Smooth muscle cell of bladder (primary cell): Measurements from ENCODE around the gene ENDOG. TPM values are rescaled to one million over a fixed set of nuclear protein-coding genes. Genes with fewer than 3 reads are reported as not detected.

ENCODE experiments used
- total RNA-seq: library from RNA; depleted of rRNA; stranded (reverse); fragments of >200 nt; gene quantifications from 2 replicates; pipeline ENCODE4 v1.2.3, GENCODE V29; 2014

Gene ENDOG
- total RNA-seq, result 15.4 and 17.8 TPM in 2 replicates

GRCh38 chr9:128818099-128818838 is at the start of gene ENDOG:
Gene ENDOG, plus strand, starts transcription at chr9:128818500. Its CDS starts 185 bp downstream, at chr9:128818685.

GRCh38 chr9:128771745-128772519 is 46.4 kb upstream of the ENDOG start, which contains the start of gene ZER1:
Gene ZER1, minus strand, starts transcription at chr9:128771927. Its CDS starts 16,362 bp downstream, at chr9:128755565.

GRCh38 chr9:128786681-128787601 is 31.4 kb upstream of the ENDOG start, which contains the start of gene TBC1D13:
Gene TBC1D13, plus strand, starts transcription at chr9:128787253. Its CDS starts 101 bp downstream, at chr9:128787354.

GRCh38 chr9:128829477-128830251 is 11.4 kb downstream of the ENDOG start, which contains the start of gene SPOUT1:
Gene SPOUT1, minus strand, starts transcription at chr9:128829794. Its CDS starts 14 bp downstream, at chr9:128829780.

Other genes with a start within 250 kb of the ENDOG start
- gene DYNC2I2, start 161.7 kb upstream of the ENDOG start, total RNA-seq, result 23.5 and 25.1 TPM in 2 replicates
- 559 and 567 TPM in 2 replicates for gene SET, start 129.3 kb upstream of the ENDOG start, total RNA-seq
- gene PKN3, start 116.0 kb upstream of the ENDOG start, total RNA-seq, result 0.55 and 0.85 TPM in 2 replicates
- 25.1 and 30.2 TPM in 2 replicates for gene ZDHHC12, start 94.4 kb upstream of the ENDOG start, total RNA-seq
- 15.5 and 20.5 TPM in 2 replicates for gene ZER1, start 46.6 kb upstream of the ENDOG start, total RNA-seq
- 6.8 and 10.2 TPM in 2 replicates for gene TBC1D13, start 31.2 kb upstream of the ENDOG start, total RNA-seq
- 7.0 and 12.3 TPM in 2 replicates for gene SPOUT1, start 11.3 kb downstream of the ENDOG start, total RNA-seq
- gene KYAT1, start 63.5 kb downstream of the ENDOG start, total RNA-seq, result 5.3 and 5.9 TPM in 2 replicates
- gene LRRC8A, start 63.6 kb downstream of the ENDOG start, total RNA-seq, result 19.9 and 30.4 TPM in 2 replicates
- 6.4 and 7.6 TPM in 2 replicates for gene PHYHD1, start 102.5 kb downstream of the ENDOG start, total RNA-seq
- gene DOLK, start 129.1 kb downstream of the ENDOG start, total RNA-seq, result 28.7 and 40.1 TPM in 2 replicates
- gene NUP188, start 129.2 kb downstream of the ENDOG start, total RNA-seq, result 19.8 and 23.4 TPM in 2 replicates
- 25.3 and 29.2 TPM in 2 replicates for gene SH3GLB2, start 209.8 kb downstream of the ENDOG start, total RNA-seq
- 22.7 and 23.0 TPM in 2 replicates for gene MIGA2, start 218.1 kb downstream of the ENDOG start, total RNA-seq